H1 (cell line): ENCODE measurements around the gene MACC1. TPM values are rescaled to one million over a fixed set of nuclear protein-coding genes. Genes with fewer than 3 reads are reported as not detected.

Source experiments
- CTCF ChIA-PET: fragments of 300-600 bp; sonication (Branson Sonifier 250); formaldehyde crosslinking; loops from one replicate; lab custom pipeline; 2021; ENCODE audit not compliant: partially characterized antibody; lab: Charles Lee
- POLR2A ChIA-PET: fragments of 300-600 bp; sonication (Branson Sonifier 250); formaldehyde crosslinking; loops from one replicate; lab custom pipeline; 2021; ENCODE audit warnings: inconsistent platforms; ENCODE audit not compliant: partially characterized antibody; lab: Charles Lee
- DNase-seq, 2 experiments: peaks; one replicate each; pipeline versions ENCODE4 v3.0.0 to v3.0.0-alpha.2; 2010 to 2022; ENCODE audit warnings: low spot score in 2 of 2, low read depth in 1 of 2, mixed read lengths in 1 of 2
- FAIRE-seq: peaks from 2 replicates; lab custom pipeline; 2011; peaks lifted over from hg19 to GRCh38; lab: Jason Lieb, UNC
- H2AFZ ChIP-seq: 2 replicates; pipeline ENCODE4 v1.8.1; 2012; ENCODE audit warnings: low read length, inconsistent platforms
- H2AK5ac ChIP-seq: 2 replicates; pipeline ENCODE4 v1.6.1; 2013; ENCODE audit warnings: low read depth, low read length
- H2BK120ac ChIP-seq: replicated peaks from 2 replicates; pipeline ENCODE3; 2013; ENCODE audit warnings: low read depth, low read length, inconsistent platforms
- H2BK12ac ChIP-seq: 2 replicates; pipeline ENCODE4 v1.6.1; 2013; ENCODE audit warnings: low read depth, low read length
- H2BK15ac ChIP-seq: 2 replicates; pipeline ENCODE4 v1.6.1; 2013; ENCODE audit warnings: low read length
- H2BK20ac ChIP-seq: 2 replicates; pipeline ENCODE4 v1.6.1; 2013; ENCODE audit warnings: low read length
- H2BK5ac ChIP-seq: 2 replicates; pipeline ENCODE4 v1.6.1; 2013; ENCODE audit warnings: low read depth, low read length
- H3K14ac ChIP-seq: 2 replicates; pipeline ENCODE4 v1.6.1; 2013; ENCODE audit warnings: inconsistent platforms; ENCODE audit not compliant: insufficient read length
- H3K18ac ChIP-seq: 2 replicates; pipeline ENCODE4 v1.6.1; 2013; ENCODE audit warnings: low read length; ENCODE audit errors: extremely low read depth
- H3K23ac ChIP-seq: 2 replicates; pipeline ENCODE4 v1.6.1; 2013; ENCODE audit warnings: inconsistent platforms; ENCODE audit not compliant: insufficient read length
- H3K23me2 ChIP-seq: 2 replicates; pipeline ENCODE4 v1.6.1; 2013; ENCODE audit warnings: low read depth, low read length
- H3K27ac ChIP-seq: 2 replicates; pipeline ENCODE4 v1.6.1; 2011; ENCODE audit warnings: low read depth, low read length, inconsistent platforms
- H3K27me3 ChIP-seq, 4 experiments: replicated peaks in 1 of 4; 1 replicate in 1 of 4; 2 replicates in 3 of 4; pipeline versions ENCODE4 v1.6.1 to v1.8.1; 2011 to 2013; ENCODE audit warnings: low read length in 3 of 4, mild to moderate bottlenecking in 3 of 4, inconsistent platforms in 2 of 4, mixed read lengths in 2 of 4, moderate library complexity in 1 of 4; ENCODE audit not compliant: control insufficient read depth in 3 of 4, insufficient read depth in 3 of 4; ENCODE audit errors: extremely low read depth in 1 of 4
- H3K36me3 ChIP-seq, 4 experiments: 2 replicates each; pipeline versions ENCODE4 v1.6.1 to v1.8.1; 2011 to 2013; ENCODE audit warnings: mild to moderate bottlenecking in 4 of 4, low read length in 3 of 4, moderate library complexity in 2 of 4, control low read depth in 1 of 4, inconsistent platforms in 1 of 4; ENCODE audit not compliant: insufficient read depth in 4 of 4, control insufficient read depth in 2 of 4
- H3K4ac ChIP-seq: replicated peaks from 2 replicates; pipeline ENCODE3; 2013; ENCODE audit warnings: low read length, low read depth, mixed read lengths, inconsistent platforms; ENCODE audit not compliant: insufficient read length
- H3K4me1 ChIP-seq, 4 experiments: replicated peaks in 1 of 4; 1 replicate in 1 of 4; 2 replicates in 3 of 4; pipeline versions ENCODE4 v1.6.1 to v1.8.1; 2011 to 2013; ENCODE audit warnings: low read length in 3 of 4, inconsistent platforms in 2 of 4, mixed read lengths in 1 of 4; ENCODE audit not compliant: insufficient read depth in 4 of 4, control insufficient read depth in 3 of 4
- H3K4me2 ChIP-seq, 2 experiments: 2 replicates each; pipeline versions ENCODE4 v1.6.1 to v1.8.1; 2011 to 2013; ENCODE audit warnings: low read depth in 2 of 2, low read length in 2 of 2, control low read depth in 1 of 2, inconsistent platforms in 1 of 2, mild to moderate bottlenecking in 1 of 2; ENCODE audit not compliant: insufficient read depth in 1 of 2
- H3K4me3 ChIP-seq, 4 experiments: fragments of 200-600, 300-600 bp in 1 of 4; sonication (generic), shearing (Covaris generic), sonication (Bioruptor Twin) in 1 of 4; 2 replicates each; pipeline versions ENCODE4 v1.5.1 to v1.8.1; 2011 to 2016; ENCODE audit warnings: low read length in 4 of 4, low read depth in 3 of 4, control low read depth in 2 of 4, inconsistent platforms in 2 of 4, mild to moderate bottlenecking in 2 of 4, mixed read lengths in 1 of 4, moderate library complexity in 1 of 4; ENCODE audit not compliant: insufficient read depth in 2 of 4; ENCODE audit errors: extremely low read depth in 1 of 4
- H3K56ac ChIP-seq: replicated peaks from 2 replicates; pipeline ENCODE3; 2013; ENCODE audit warnings: low read depth, mild to moderate bottlenecking, mixed read lengths, low read length, inconsistent platforms; ENCODE audit not compliant: insufficient read length
- H3K79me1 ChIP-seq: 2 replicates; pipeline ENCODE4 v1.6.1; 2013; ENCODE audit warnings: low read depth, low read length, control low read depth
- H3K79me2 ChIP-seq, 2 experiments: 2 replicates each; pipeline versions ENCODE4 v1.6.1 to v1.8.1; 2012 to 2013; ENCODE audit warnings: low read length in 2 of 2, mild to moderate bottlenecking in 2 of 2, inconsistent platforms in 1 of 2; ENCODE audit not compliant: insufficient read depth in 2 of 2, control insufficient read depth in 1 of 2
- H3K9ac ChIP-seq, 4 experiments: replicated peaks in 1 of 4; 1 replicate in 1 of 4; 2 replicates in 3 of 4; pipeline versions ENCODE4 v1.6.1 to v1.8.1; 2011 to 2013; ENCODE audit warnings: low read depth in 3 of 4, low read length in 3 of 4, control low read depth in 2 of 4, mild to moderate bottlenecking in 2 of 4, moderate library complexity in 2 of 4, inconsistent platforms in 1 of 4; ENCODE audit errors: extremely low read depth in 1 of 4
- H3K9me3 ChIP-seq, 2 experiments: 2 replicates each; pipeline versions ENCODE4 v1.6.1 to v1.8.1; 2012 to 2013; ENCODE audit warnings: mild to moderate bottlenecking in 2 of 2, moderate library complexity in 2 of 2, control low read depth in 1 of 2, inconsistent platforms in 1 of 2, low read depth in 1 of 2, low read length in 1 of 2, mixed read lengths in 1 of 2; ENCODE audit not compliant: insufficient read depth in 2 of 2
- H4K20me1 ChIP-seq, 2 experiments: replicated peaks in 1 of 2; 2 replicates each; pipeline versions ENCODE3 to v1.8.1; 2011 to 2013; ENCODE audit warnings: inconsistent platforms in 2 of 2, low read length in 2 of 2, mild to moderate bottlenecking in 1 of 2; ENCODE audit not compliant: insufficient read depth in 2 of 2, control insufficient read depth in 1 of 2
- H4K5ac ChIP-seq: 2 replicates; pipeline ENCODE4 v1.6.1; 2013; ENCODE audit warnings: low read length, low read depth, mixed read lengths, inconsistent platforms; ENCODE audit not compliant: insufficient read length
- H4K8ac ChIP-seq: 2 replicates; pipeline ENCODE4 v1.8.0; 2013; ENCODE audit warnings: mild to moderate bottlenecking, moderate library complexity, low read length, inconsistent platforms; ENCODE audit not compliant: insufficient read depth; ENCODE audit errors: extremely low read depth
- H4K91ac ChIP-seq: replicated peaks from 2 replicates; pipeline ENCODE3; 2013; ENCODE audit warnings: low read length, mixed read lengths, inconsistent platforms; ENCODE audit not compliant: insufficient read length
- BACH1 ChIP-seq: IDR thresholded peaks from 2 replicates; pipeline ENCODE4 v1.6.1; 2012; ENCODE audit warnings: low read length, improper control_type of control experiment
- GABPA ChIP-seq: IDR thresholded peaks from 2 replicates; pipeline ENCODE4 v1.6.1; 2011; ENCODE audit warnings: mild to moderate bottlenecking, low read length, moderate library complexity, borderline replicate concordance; ENCODE audit not compliant: insufficient read depth
- HDAC6 ChIP-seq: IDR thresholded peaks from one replicate; pipeline ENCODE4 v1.7.1; 2012; ENCODE audit warnings: low read depth, mild to moderate bottlenecking, inconsistent platforms, low read length, moderate library complexity
- JUN ChIP-seq: IDR thresholded peaks from 2 replicates; pipeline ENCODE4 v1.6.1; 2011; ENCODE audit warnings: low read depth, mild to moderate bottlenecking, improper control_type of control experiment, low read length
- RNF2 ChIP-seq: fragments of 200-900, 300-1000 bp; sonication (generic); IDR thresholded peaks from 2 replicates; pipeline ENCODE4 v1.7.1; 2016; ENCODE audit warnings: borderline replicate concordance, low read depth, mild to moderate bottlenecking, antibody characterized with exemption, low read length; ENCODE audit not compliant: poor library complexity, severe bottlenecking; ENCODE audit errors: missing control alignments
- SP4 ChIP-seq: IDR thresholded peaks from 2 replicates; pipeline ENCODE4 v1.6.1; 2012; ENCODE audit warnings: low read length, inconsistent platforms
- WGBS, 2 experiments: shearing (Covaris generic) in 1 of 2; methylation state at CpG; one replicate each; pipeline versions ENCODE4 v1.1.6 to v1.1.7; 2013 to 2015; ENCODE audit warnings: low lambda C conversion rate in 2 of 2, mixed read lengths in 2 of 2, inconsistent platforms in 1 of 2, low coverage in 1 of 2, missing lambda C conversion rate in 1 of 2; ENCODE audit not compliant: insufficient replicate concordance in 2 of 2, insufficient coverage in 1 of 2, insufficient read length in 1 of 2; ENCODE audit errors: extremely low coverage in 1 of 2, missing lambda C conversion rate in 1 of 2; 5-methylcytosine and 5-hydroxymethylcytosine counted together
- polyA plus RNA-seq, 7 experiments: library from polyadenylated mRNA; depleted of rRNA in 3 of 7; stranded (reverse) in 5 of 7; unstranded in 2 of 7; fragments of >200 nt in 5 of 7; fragments of 200-250 nt in 2 of 7; gene quantifications; 1 replicate in 5 of 7; 2 replicates in 1 of 7; 4 replicates in 1 of 7; pipeline versions ENCODE4 v1.2.1 to v1.2.3, GENCODE V29; 2011 to 2013; ENCODE audit warnings: missing spikeins in 2 of 7, mixed read lengths in 2 of 7
- total RNA-seq: library from RNA; stranded (reverse); fragmentation: NEBNext Ultra II Directional; extraction: Animal tissue kit (Norgen Biotek cat#: 25700); gene quantifications from 2 replicates; pipeline ENCODE4 v1.2.1, GENCODE V29; 2021

Gene MACC1
- total and polyA plus RNA-seq, 2 of the 8 experiments (the other 6 are each of a cell fraction or from before 2014, with no cell fraction given): 2.0 to 17.2 TPM

DNA sequence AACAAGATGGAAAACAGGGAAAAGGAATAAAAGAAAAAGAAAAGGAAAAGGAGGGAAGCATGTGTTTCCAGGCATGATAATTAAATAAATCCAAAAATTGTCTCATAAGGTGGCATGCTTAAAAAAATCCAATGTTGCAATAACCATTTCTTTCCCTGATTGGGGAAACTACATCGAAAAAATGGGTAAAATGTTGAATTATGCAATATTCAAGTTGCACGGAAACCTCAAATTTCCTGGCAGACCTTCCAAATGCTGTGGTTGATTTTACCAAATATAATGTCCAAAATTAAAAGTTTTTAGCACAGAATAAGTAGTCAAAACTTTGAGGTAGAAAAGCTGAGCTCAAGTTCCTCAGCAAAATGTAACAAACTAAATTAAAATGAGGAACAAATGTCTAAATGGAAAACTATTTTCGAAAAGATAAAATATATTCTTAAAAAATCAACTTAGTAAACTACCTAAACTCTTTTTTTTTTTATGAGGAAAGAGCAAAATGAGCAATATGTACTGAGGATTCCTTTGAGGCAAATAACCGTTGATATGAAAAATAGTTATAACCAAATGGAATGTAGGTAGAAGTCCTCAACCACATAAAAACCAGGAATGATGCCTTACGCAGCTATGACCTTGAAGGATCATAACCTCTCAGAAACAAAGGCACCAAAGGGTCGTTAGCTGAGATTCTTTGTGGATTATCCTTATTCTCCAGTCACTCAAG, 52.6 kb downstream of the MACC1 start:
- no peak overlapping the region for H2BK5ac ChIP-seq
- 88% methylated on average over 6 of the region's 6 CpGs; no CpG with 5 or more reads in 1 of the 2 experiments for WGBS, 2 experiments
- no peak overlapping the region for H3K23ac ChIP-seq
- H3K79me1 ChIP-seq: no peaks in the 10 kb centered on the region
- DNase-seq (no peak), FAIRE-seq (no peak)
- H3K4ac ChIP-seq: no peak overlapping the region
- H3K18ac ChIP-seq: no peak overlapping the region
- H4K91ac ChIP-seq: no peak overlapping the region
- H3K36me3 ChIP-seq: peaks cover 0 to under 1% (median 0%) of the 10 kb centered on the region in 4 experiments; a peak in 2 of 8 replicates
- no peak overlapping the region; the same call in 1 of the 2 replicates for H2BK12ac ChIP-seq
- H3K23me2 ChIP-seq: no peaks in the 10 kb centered on the region
- H3K4me1 ChIP-seq: peaks cover 0 to 5% (median under 1%) of the 10 kb centered on the region in 4 experiments; a peak in 2 of 7 replicates
- H4K5ac ChIP-seq: no peak overlapping the region
- no peaks in the 10 kb centered on the region for H3K79me2 ChIP-seq
- ChIA-PET CTCF (interaction anchor here (0.6 to 1.4 kb wide), 6 partner anchors 9 to 1773 kb away, joined by 3 to 4 read pairs (median 3); no protein-coding TSS in a partner anchor), POLR2A (no interaction called here)
- no peaks in the 10 kb centered on the region for H3K27me3 ChIP-seq
- H3K9me3 ChIP-seq: peaks cover 0 to 2% of the 10 kb centered on the region in 2 experiments; a peak in 1 of 4 replicates
- no peak overlapping the region for H3K9ac ChIP-seq
- H2AFZ ChIP-seq: no peak overlapping the region
- H2BK120ac ChIP-seq: no peak overlapping the region
- no peak overlapping the region for H2BK20ac ChIP-seq
- no peak overlapping the region for H3K4me3 ChIP-seq
- H4K8ac ChIP-seq: no peak overlapping the region
- H3K56ac ChIP-seq: no peak overlapping the region
- no peak overlapping the region for H2AK5ac ChIP-seq
- no peak overlapping the region for H3K27ac ChIP-seq
- H3K14ac ChIP-seq: no peak overlapping the region
- no peak overlapping the region for H2BK15ac ChIP-seq
- H3K4me2 ChIP-seq: no peak overlapping the region
- no peaks in the 10 kb centered on the region for H4K20me1 ChIP-seq
- TF ChIP-seq RNF2 (no peak), HDAC6 (no peak), JUN (no peak), BACH1 (no peak), GABPA (no peak), SP4 (no peak)
